Astrocyte of the cerebellum (primary cell): ENCODE data around the gene LMO7.

ENCODE experiments used
- DNase-seq: peaks from one replicate; pipeline ENCODE4 v3.0.0-alpha.2; 2011; ENCODE audit warnings: low read depth
- H3K4me3 ChIP-seq: 2 replicates; pipeline ENCODE4 v1.5.1; 2011; ENCODE audit warnings: mild to moderate bottlenecking, low read depth, low read length, moderate library complexity
- in situ Hi-C: cut with HindIII; loops from 2 replicates; pipeline ENCODE4 v1.10.0; 2017; ENCODE audit warnings: low sequenced_read_pairs
- TF ChIP-seq, protein P1 (sequence below): IDR thresholded peaks from 2 replicates; pipeline ENCODE4 v1.5.1; 2012; ENCODE audit warnings: low read length, low read depth, moderate library complexity, mild to moderate bottlenecking; ENCODE audit errors: missing control alignments

The LMO7 gene

DNA sequence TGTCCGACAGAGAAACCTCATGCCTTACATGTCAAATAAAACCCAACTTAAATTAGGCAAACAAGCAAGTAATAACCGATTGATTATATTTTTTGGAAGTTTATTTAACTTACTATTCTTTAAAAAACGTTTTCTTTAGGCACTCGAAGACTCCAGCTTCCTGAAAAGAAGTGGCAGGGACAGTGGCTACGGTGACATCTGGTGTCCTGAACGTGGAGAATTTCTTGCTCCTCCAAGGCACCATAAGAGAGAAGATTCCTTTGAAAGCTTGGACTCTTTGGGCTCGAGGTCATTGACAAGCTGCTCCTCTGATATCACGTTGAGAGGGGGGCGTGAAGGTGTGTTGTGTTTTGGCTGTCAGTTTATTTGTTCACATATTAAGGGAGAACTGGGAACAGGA lies 164.4 kb downstream of the LMO7 start:
- in situ Hi-C loops: no loop called here
- DNase-seq: no peak
- TF ChIP-seq, protein P1, sequence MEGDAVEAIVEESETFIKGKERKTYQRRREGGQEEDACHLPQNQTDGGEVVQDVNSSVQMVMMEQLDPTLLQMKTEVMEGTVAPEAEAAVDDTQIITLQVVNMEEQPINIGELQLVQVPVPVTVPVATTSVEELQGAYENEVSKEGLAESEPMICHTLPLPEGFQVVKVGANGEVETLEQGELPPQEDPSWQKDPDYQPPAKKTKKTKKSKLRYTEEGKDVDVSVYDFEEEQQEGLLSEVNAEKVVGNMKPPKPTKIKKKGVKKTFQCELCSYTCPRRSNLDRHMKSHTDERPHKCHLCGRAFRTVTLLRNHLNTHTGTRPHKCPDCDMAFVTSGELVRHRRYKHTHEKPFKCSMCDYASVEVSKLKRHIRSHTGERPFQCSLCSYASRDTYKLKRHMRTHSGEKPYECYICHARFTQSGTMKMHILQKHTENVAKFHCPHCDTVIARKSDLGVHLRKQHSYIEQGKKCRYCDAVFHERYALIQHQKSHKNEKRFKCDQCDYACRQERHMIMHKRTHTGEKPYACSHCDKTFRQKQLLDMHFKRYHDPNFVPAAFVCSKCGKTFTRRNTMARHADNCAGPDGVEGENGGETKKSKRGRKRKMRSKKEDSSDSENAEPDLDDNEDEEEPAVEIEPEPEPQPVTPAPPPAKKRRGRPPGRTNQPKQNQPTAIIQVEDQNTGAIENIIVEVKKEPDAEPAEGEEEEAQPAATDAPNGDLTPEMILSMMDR: no peak
- no peak overlapping the region for H3K4me3 ChIP-seq

DNA sequence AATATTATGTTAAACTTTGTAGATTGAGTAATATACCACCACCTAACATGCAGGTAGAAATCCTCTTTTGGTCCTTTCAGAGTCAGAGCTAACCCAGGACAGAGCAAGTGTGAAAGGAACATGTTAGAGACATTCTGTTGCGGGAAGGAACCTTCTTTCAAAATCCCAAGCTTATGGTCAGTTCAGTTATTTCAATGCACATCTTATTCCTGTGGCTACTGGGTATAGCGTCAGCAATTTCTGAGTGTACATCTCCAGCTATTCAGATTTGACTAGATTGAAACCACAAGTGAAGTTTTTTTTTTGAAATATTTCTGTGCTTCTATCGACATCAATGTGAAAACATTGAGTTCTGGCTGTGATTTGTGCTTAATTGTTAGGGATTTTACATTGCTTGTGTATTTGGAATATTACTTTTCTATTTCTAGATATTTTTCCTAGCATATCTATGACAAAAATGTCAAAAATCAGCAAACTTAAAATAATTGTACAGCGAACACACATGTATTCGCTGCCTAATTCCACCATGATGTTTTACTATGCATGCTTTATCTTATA lies 165.3 kb downstream of the LMO7 start:
- no peak overlapping the region for H3K4me3 ChIP-seq
- DNase-seq: no peak
- TF ChIP-seq, protein P1: no peak
- in situ Hi-C loops: no loop called here

DNA sequence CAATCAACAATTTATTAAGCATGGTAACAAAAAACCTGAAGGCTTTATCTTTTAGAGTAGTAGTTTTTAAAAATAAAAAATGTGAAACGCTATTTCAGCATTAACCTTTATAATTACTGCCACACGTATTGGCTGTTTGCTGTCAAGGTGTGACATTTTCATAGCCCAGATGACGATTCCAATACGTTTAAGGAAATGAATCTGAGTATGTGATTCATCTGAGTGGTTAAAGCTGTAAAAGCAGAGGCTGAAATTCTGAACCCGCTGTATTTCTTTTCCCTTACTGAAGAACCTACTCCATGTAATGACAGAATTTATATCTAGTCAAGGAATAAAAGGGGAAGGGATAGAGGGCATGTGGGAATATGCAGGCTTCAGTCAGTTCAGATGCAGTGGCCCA lies 166.0 kb downstream of the LMO7 start:
- in situ Hi-C loops: no loop called here
- TF ChIP-seq, protein P1: no peak
- DNase-seq: no peak
- H3K4me3 ChIP-seq: no peak overlapping the region

DNA sequence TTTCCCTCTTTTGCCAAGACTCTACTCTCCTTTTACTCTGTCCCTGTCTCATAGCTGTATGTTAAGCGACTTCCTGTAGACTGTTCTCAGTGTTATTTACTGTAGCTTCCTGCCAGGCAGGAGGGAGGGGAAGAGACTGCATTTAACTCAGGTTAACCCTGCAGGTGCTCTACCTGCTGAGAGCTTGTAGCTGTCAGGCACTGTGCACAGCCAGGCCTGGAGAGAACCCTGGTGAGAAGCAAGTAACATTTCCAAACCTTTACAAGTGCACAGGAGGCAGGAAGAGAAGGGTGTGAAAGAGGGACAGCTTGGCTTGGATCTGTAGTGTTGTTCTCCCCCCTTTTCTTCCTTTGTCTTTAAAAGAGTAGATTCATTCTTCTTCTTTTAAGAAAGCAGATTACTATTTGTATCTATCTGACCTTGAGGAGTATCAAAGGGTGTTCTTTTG lies 167.1 kb downstream of the LMO7 start:
- TF ChIP-seq, protein P1: no peak
- H3K4me3 ChIP-seq: no peak overlapping the region
- no peak for DNase-seq
- in situ Hi-C loops: no loop called here

DNA sequence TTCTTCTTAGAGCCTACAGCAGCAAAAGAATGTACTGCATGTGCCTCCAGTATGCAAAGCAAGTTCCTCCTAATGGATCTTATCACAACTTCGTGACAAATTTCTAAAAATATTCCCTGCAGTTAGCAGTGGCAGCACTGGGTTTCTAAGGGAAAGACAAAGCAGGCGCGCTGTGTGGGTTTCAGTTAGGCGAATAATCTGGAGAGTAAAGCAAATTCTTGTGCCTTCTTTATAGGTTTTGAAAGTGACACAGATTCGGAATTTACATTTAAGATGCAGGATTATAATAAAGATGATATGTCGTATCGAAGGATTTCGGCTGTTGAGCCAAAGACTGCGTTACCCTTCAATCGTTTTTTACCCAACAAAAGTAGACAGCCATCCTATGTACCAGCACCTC lies 167.9 kb downstream of the LMO7 start:
- in situ Hi-C loops: no loop called here
- no peak overlapping the region for H3K4me3 ChIP-seq
- no peak for DNase-seq
- TF ChIP-seq, protein P1: no peak

DNA sequence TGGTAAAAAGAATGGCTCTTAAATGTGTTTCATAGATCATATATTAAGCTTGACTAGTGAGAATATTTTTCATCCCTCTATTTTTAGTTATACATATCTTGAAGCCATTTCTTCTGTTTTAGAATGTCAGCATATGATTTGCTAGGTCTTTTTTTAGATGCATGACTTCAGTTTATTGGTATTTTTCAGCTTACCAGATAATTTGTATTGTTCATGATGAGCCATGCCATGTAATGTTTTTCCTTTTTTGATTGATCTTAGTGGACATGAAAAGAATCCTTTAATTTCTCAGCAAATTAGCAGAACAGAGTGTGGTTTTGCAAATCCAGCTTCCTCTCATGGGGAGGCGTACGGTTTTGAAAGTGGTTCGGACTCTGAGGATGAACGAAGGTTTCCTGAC lies 168.5 kb downstream of the LMO7 start:
- TF ChIP-seq, protein P1: no peak
- no peak for DNase-seq
- in situ Hi-C loops: no loop called here
- no peak overlapping the region for H3K4me3 ChIP-seq
